Brain microvascular endothelial cell (primary cell): ENCODE data around the gene NTRK3.
A peak's percentile ranks its signal among the peaks of the same experiment; 100 is the strongest.

Experiments
- DNase-seq: peaks from one replicate; pipeline ENCODE4 v3.0.0-alpha.2; 2020
- H3K27ac ChIP-seq: fragments of 250-450 bp; sonication (Bioruptor Pico); 2 replicates; pipeline ENCODE4 v1.5.1; 2020; ENCODE audit warnings: mild to moderate bottlenecking, moderate library complexity
- H3K27me3 ChIP-seq: fragments of 250-450 bp; sonication (Bioruptor Pico); replicated peaks from 2 replicates; pipeline ENCODE4 v1.5.1; 2020; ENCODE audit warnings: mild to moderate bottlenecking
- H3K36me3 ChIP-seq: fragments of 250-450 bp; sonication (Bioruptor Pico); replicated peaks from 2 replicates; pipeline ENCODE4 v1.5.1; 2020; ENCODE audit warnings: mild to moderate bottlenecking
- H3K4me3 ChIP-seq: 2 replicates; pipeline ENCODE4 v1.5.1; 2011; ENCODE audit warnings: low read depth, mild to moderate bottlenecking, control low read depth, low read length, moderate library complexity
- CTCF ChIP-seq: IDR thresholded peaks from 2 replicates; pipeline ENCODE4 v1.5.1; 2011; ENCODE audit warnings: low read depth, mild to moderate bottlenecking, moderate library complexity, low read length, control low read depth, inconsistent platforms; ENCODE audit errors: missing control alignments
- in situ Hi-C: cut with HindIII; loops from 2 replicates; pipeline ENCODE4 v1.10.0; 2017; ENCODE audit warnings: low sequenced_read_pairs, low pct_ligation_motif_present

The NTRK3 gene

GRCh38 chr15:87829332-87830050, 427.0 kb downstream of the NTRK3 start:
- Histone ChIP-seq H3K27me3 (no peaks in the 10 kb centered on the region), H3K4me3 (no peak overlapping the region), H3K36me3 (no peaks in the 10 kb centered on the region), H3K27ac (no peak overlapping the region)
- no peak for DNase-seq
- in situ Hi-C loops: no loop called here
- TF ChIP-seq CTCF: no peak

GRCh38 chr15:87828608-87829007, 427.9 kb downstream of the NTRK3 start:
- H3K36me3 ChIP-seq: no peaks in the 10 kb centered on the region
- in situ Hi-C loops: no loop called here
- no peak for TF ChIP-seq CTCF
- no peaks in the 10 kb centered on the region for H3K27me3 ChIP-seq
- H3K27ac ChIP-seq: no peak overlapping the region
- DNase-seq: no peak
- no peak overlapping the region for H3K4me3 ChIP-seq

GRCh38 chr15:87827131-87827530, 429.4 kb downstream of the NTRK3 start:
- TF ChIP-seq CTCF: no peak
- no peak overlapping the region for H3K4me3 ChIP-seq

GRCh38 chr15:87826119-87826747, 430.3 kb downstream of the NTRK3 start:
- DNase-seq: no peak
- Histone ChIP-seq H3K27me3 (no peaks in the 10 kb centered on the region), H3K27ac (no peak overlapping the region), H3K36me3 (no peaks in the 10 kb centered on the region), H3K4me3 (no peak overlapping the region)
- in situ Hi-C loops: no loop called here
- TF ChIP-seq CTCF: no peak

More at GRCh38 chr15:87827131-87827530, 429.4 kb downstream of the NTRK3 start:
- in situ Hi-C loops: no loop called here
- Histone ChIP-seq H3K36me3 (no peaks in the 10 kb centered on the region), H3K27me3 (no peaks in the 10 kb centered on the region), H3K27ac (no peak overlapping the region)
- DNase-seq: peak; percentile 24

GRCh38 chr15:87818756-87819155, 437.8 kb downstream of the NTRK3 start:
- no peak for DNase-seq
- Histone ChIP-seq H3K27ac (no peak overlapping the region), H3K27me3 (no peaks in the 10 kb centered on the region), H3K4me3 (no peak overlapping the region), H3K36me3 (no peaks in the 10 kb centered on the region)
- TF ChIP-seq CTCF: no peak
- in situ Hi-C loops: no loop called here

GRCh38 chr15:87817553-87817952, 439.0 kb downstream of the NTRK3 start:
- peak overlapping the region; percentile 29 for H3K27ac ChIP-seq
- no peaks in the 10 kb centered on the region for H3K27me3 ChIP-seq
- DNase-seq: no peak
- no peak overlapping the region for H3K4me3 ChIP-seq
- in situ Hi-C loops: no loop called here
- H3K36me3 ChIP-seq: no peaks in the 10 kb centered on the region
- peak; percentile 47 for TF ChIP-seq CTCF
